Glutamatergic neuron (in vitro differentiated cells): ENCODE measurements around the gene MIA. TPM values are rescaled to one million over a fixed set of nuclear protein-coding genes. Genes with fewer than 3 reads are reported as not detected.
A peak's percentile ranks its signal among the peaks of the same experiment; 100 is the strongest.

Experiments used
- DNase-seq: peaks from one replicate; pipeline ENCODE4 v3.0.0; 2022
- H3K27ac Mint-ChIP-seq: one replicate; pipeline ENCODE4 v1.8.0; 2020; ENCODE audit warnings: mild to moderate bottlenecking, mixed read lengths, inconsistent platforms; ENCODE audit not compliant: unreplicated experiment
- H3K27me3 Mint-ChIP-seq: one replicate; pipeline ENCODE4 v1.8.0; 2020; ENCODE audit warnings: mild to moderate bottlenecking, moderate library complexity, mixed read lengths, inconsistent platforms; ENCODE audit not compliant: unreplicated experiment
- H3K36me3 Mint-ChIP-seq: one replicate; pipeline ENCODE4 v1.8.0; 2020; ENCODE audit warnings: mild to moderate bottlenecking, mixed read lengths, inconsistent platforms; ENCODE audit not compliant: unreplicated experiment
- H3K4me1 Mint-ChIP-seq: one replicate; pipeline ENCODE4 v1.8.0; 2020; ENCODE audit warnings: mild to moderate bottlenecking, low read depth, mixed read lengths, inconsistent platforms; ENCODE audit not compliant: unreplicated experiment
- H3K4me3 Mint-ChIP-seq: one replicate; pipeline ENCODE4 v1.8.0; 2020; ENCODE audit warnings: mild to moderate bottlenecking, mixed read lengths, inconsistent platforms; ENCODE audit not compliant: unreplicated experiment
- H3K9me3 Mint-ChIP-seq: one replicate; pipeline ENCODE4 v1.8.0; 2020; ENCODE audit warnings: mild to moderate bottlenecking, moderate library complexity, mixed read lengths, inconsistent platforms; ENCODE audit not compliant: unreplicated experiment
- CTCF ChIP-seq: fragments of 200-600 bp; sonication (generic); IDR thresholded peaks from one replicate; pipeline ENCODE4 v1.5.0; 2021; ENCODE audit not compliant: partially characterized antibody, unreplicated experiment
- total RNA-seq: library from RNA; stranded (reverse); fragmentation: NEBNext Ultra II Directional; extraction: Animal tissue kit (Norgen Biotek cat#: 25700); gene quantifications from one replicate; pipeline ENCODE4 v1.2.1, GENCODE V29; 2021; ENCODE audit not compliant: unreplicated experiment

MIA gene
- total RNA-seq, 1 donor from 2014 or later: not detected

GRCh38 chr19:40736661-40737060 is 38.7 kb upstream of the MIA start:
- Mint-ChIP-seq H3K27ac (no peak overlapping the region), H3K27me3 (peaks cover 11% of the 10 kb centered on the region), H3K36me3 (no peaks in the 10 kb centered on the region), H3K4me3 (no peak overlapping the region), H3K9me3 (peaks cover 12% of the 10 kb centered on the region), H3K4me1 (peaks cover 22% of the 10 kb centered on the region)
- no peak for TF ChIP-seq CTCF
- no peak for DNase-seq

GRCh38 chr19:40737102-40737644 is 38.1 kb upstream of the MIA start:
- Mint-ChIP-seq H3K27ac (no peak overlapping the region), H3K27me3 (peaks cover 14% of the 10 kb centered on the region), H3K4me1 (peaks cover 27% of the 10 kb centered on the region), H3K9me3 (peaks cover 15% of the 10 kb centered on the region), H3K36me3 (no peaks in the 10 kb centered on the region), H3K4me3 (no peak overlapping the region)
- DNase-seq: no peak
- TF ChIP-seq CTCF: no peak

GRCh38 chr19:40739030-40739839 is 36.1 kb upstream of the MIA start:
- peaks cover 19% of the 10 kb centered on the region for H3K27me3 Mint-ChIP-seq
- H3K9me3 Mint-ChIP-seq: peaks cover 15% of the 10 kb centered on the region
- no peaks in the 10 kb centered on the region for H3K36me3 Mint-ChIP-seq
- TF ChIP-seq CTCF: no peak
- DNase-seq: no peak
- H3K4me1 Mint-ChIP-seq: peaks cover 27% of the 10 kb centered on the region
- peak overlapping the region; percentile 92 for H3K27ac Mint-ChIP-seq
- peak overlapping the region; percentile 76 for H3K4me3 Mint-ChIP-seq

- no peak for TF ChIP-seq CTCF
- peaks cover 15% of the 10 kb centered on the region for H3K9me3 Mint-ChIP-seq
- peak overlapping the region; percentile 78 for H3K4me3 Mint-ChIP-seq
- no peaks in the 10 kb centered on the region for H3K36me3 Mint-ChIP-seq
- peak overlapping the region; percentile 92 for H3K27ac Mint-ChIP-seq
- peaks cover 19% of the 10 kb centered on the region for H3K27me3 Mint-ChIP-seq
- H3K4me1 Mint-ChIP-seq: peaks cover 27% of the 10 kb centered on the region
- DNase-seq: peak; percentile 81
These were observed 35.2 kb upstream of the MIA start for GRCh38 chr19:40739871-40740703.

- peak overlapping the region; percentile 78 for H3K4me3 Mint-ChIP-seq
- peaks cover 27% of the 10 kb centered on the region for H3K4me1 Mint-ChIP-seq
These were observed 34.6 kb upstream of the MIA start for GRCh38 chr19:40740747-40741146.

More at GRCh38 chr19:40740747-40741146, 34.6 kb upstream of the MIA start:
- Mint-ChIP-seq H3K27ac (peak overlapping the region; percentile 71), H3K36me3 (no peaks in the 10 kb centered on the region), H3K9me3 (peaks cover 15% of the 10 kb centered on the region), H3K27me3 (peaks cover 19% of the 10 kb centered on the region)
- TF ChIP-seq CTCF: no peak
- DNase-seq: no peak
